Transverse colon (tissue), 3 donors: ENCODE results near the gene CAMK2D.

Experiments
- CTCF ChIP-seq, 5 experiments: fragments of 200-600 bp in 3 of 5; fragments of 450-650 bp in 2 of 5; sonication (generic) in 3 of 5; IDR thresholded peaks; 1 replicate in 2 of 5; 2 replicates in 3 of 5; pipeline ENCODE4 v1.5.1; 2016 to 2017; ENCODE audit warnings: antibody characterized with exemption in 5 of 5, inconsistent platforms in 3 of 5, mild to moderate bottlenecking in 2 of 5, moderate library complexity in 1 of 5
- EP300 ChIP-seq: sonication (generic); formaldehyde crosslinking; IDR thresholded peaks from one replicate; pipeline ENCODE4 v1.6.1; 2017; ENCODE audit warnings: antibody characterized with exemption, low read depth

GRCh38 chr4:113790478-113790877 is 28.9 kb upstream of the CAMK2D start:
- no peak for TF ChIP-seq CTCF (IDR thresholded peaks at IDR 0.05)
- TF ChIP-seq EP300, result no peak
